ENCODE data around the gene STPG3.

Gene STPG3

GRCh38 chr9:137264067-137264466 lies 13.0 kb downstream of the STPG3 start:
- no peak for DNase-seq (ENCODE audit: low read depth in 2 of 3, low spot score in 1 of 3)

GRCh38 chr9:137265496-137266161 lies 14.5 kb downstream of the STPG3 start:
- no peak for DNase-seq (ENCODE audit: low read depth in 2 of 3, low spot score in 1 of 3)

GRCh38 chr9:137266162-137266527 lies 15.1 kb downstream of the STPG3 start:
- DNase-seq (ENCODE audit: low read depth in 2 of 3, low spot score in 1 of 3) = no peak

- DNase-seq (ENCODE audit: low read depth in 2 of 3, low spot score in 1 of 3) = no peak
These were observed 15.7 kb downstream of the STPG3 start for GRCh38 chr9:137266585-137267453.

GRCh38 chr9:137267933-137268355 lies 16.9 kb downstream of the STPG3 start:
- DNase-seq (ENCODE audit: low read depth in 2 of 3, low spot score in 1 of 3) = no peak

- DNase-seq (ENCODE audit: low read depth in 2 of 3, low spot score in 1 of 3) = no peak
These were observed 17.6 kb downstream of the STPG3 start for GRCh38 chr9:137268538-137269201.

- no peak for DNase-seq (ENCODE audit: low read depth in 2 of 3, low spot score in 1 of 3)
These were observed 18.2 kb downstream of the STPG3 start for GRCh38 chr9:137269231-137269772.

- DNase-seq (ENCODE audit: low read depth in 2 of 3, low spot score in 1 of 3) = no peak
These were observed 20.0 kb downstream of the STPG3 start for GRCh38 chr9:137270929-137271695.

GRCh38 chr9:137271696-137272076 lies 20.6 kb downstream of the STPG3 start:
- no peak for DNase-seq (ENCODE audit: low read depth in 2 of 3, low spot score in 1 of 3)

GRCh38 chr9:137272241-137273094 lies 21.4 kb downstream of the STPG3 start:
- no peak for DNase-seq (ENCODE audit: low read depth in 2 of 3, low spot score in 1 of 3)

GRCh38 chr9:137273095-137273490 lies 22.0 kb downstream of the STPG3 start:
- DNase-seq (ENCODE audit: low read depth in 2 of 3, low spot score in 1 of 3) = no peak

GRCh38 chr9:137273611-137274320 lies 22.7 kb downstream of the STPG3 start:
- DNase-seq (ENCODE audit: low read depth in 2 of 3, low spot score in 1 of 3) = no peak

- no peak for DNase-seq (ENCODE audit: low read depth in 2 of 3, low spot score in 1 of 3)
These were observed 24.1 kb downstream of the STPG3 start for GRCh38 chr9:137275203-137275587.

GRCh38 chr9:137275588-137276472 lies 24.7 kb downstream of the STPG3 start:
- no peak for DNase-seq (ENCODE audit: low read depth in 2 of 3, low spot score in 1 of 3)

GRCh38 chr9:137276473-137277328 lies 25.6 kb downstream of the STPG3 start:
- no peak for DNase-seq (ENCODE audit: low read depth in 2 of 3, low spot score in 1 of 3)

GRCh38 chr9:137277329-137278041 lies 26.4 kb downstream of the STPG3 start, which contains the start of gene TOR4A:
Gene TOR4A (plus strand): TSS chr9:137277726. CDS start chr9:137278690, 964 bp downstream.
- DNase-seq (ENCODE audit: low read depth in 2 of 3, low spot score in 1 of 3) = no peak
